ENCODE measurements around the gene GATA3. TPM values are rescaled to one million over a fixed set of nuclear protein-coding genes. Genes with fewer than 3 reads are reported as not detected.

Gene GATA3
- total and polyA plus RNA-seq, 2 experiments from 2014 or later = 0.23 TPM; not detected in 1

DNA sequence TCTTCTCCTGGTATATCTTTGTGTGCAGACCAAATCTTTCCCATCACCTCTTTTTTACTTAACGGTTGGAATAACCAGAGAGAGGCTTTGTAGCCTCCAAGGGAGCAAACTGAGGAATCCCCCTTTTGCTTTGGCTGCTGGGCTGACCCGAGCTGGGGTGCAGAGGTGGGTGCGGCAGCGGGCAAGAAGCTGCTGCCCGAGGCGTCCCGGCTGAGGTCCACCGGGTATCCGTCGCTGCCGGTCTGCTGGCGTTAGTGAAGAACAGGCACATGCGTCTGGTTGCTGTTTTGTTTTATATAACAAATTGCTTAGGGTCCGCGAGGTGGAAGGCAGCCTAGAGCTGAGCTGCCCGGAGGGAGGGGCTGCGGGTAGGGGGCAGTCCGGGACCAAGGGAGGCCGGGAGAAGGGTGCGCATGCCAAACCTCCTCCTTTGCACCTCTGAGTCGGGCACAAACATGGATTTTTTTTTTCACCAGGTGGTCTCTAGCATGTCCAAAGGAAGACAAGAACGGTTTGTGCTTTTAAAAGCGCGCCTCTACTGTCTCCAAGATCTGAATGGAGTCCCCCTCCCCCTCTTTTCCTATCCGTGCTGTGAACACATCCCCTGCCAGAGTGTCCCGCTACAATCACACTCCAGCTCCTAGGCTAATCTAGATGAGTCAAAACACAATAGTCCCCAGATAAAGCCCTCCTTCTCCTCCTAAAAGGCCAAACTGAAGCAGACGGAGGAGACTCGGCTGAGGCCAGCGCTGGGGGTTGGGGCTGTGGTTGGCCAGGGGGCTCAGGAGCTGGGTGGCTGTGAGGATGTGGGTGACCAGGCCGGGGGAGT, 6.8 kb upstream of the GATA3 start (continued):
- TF ChIP-seq, protein P1, sequence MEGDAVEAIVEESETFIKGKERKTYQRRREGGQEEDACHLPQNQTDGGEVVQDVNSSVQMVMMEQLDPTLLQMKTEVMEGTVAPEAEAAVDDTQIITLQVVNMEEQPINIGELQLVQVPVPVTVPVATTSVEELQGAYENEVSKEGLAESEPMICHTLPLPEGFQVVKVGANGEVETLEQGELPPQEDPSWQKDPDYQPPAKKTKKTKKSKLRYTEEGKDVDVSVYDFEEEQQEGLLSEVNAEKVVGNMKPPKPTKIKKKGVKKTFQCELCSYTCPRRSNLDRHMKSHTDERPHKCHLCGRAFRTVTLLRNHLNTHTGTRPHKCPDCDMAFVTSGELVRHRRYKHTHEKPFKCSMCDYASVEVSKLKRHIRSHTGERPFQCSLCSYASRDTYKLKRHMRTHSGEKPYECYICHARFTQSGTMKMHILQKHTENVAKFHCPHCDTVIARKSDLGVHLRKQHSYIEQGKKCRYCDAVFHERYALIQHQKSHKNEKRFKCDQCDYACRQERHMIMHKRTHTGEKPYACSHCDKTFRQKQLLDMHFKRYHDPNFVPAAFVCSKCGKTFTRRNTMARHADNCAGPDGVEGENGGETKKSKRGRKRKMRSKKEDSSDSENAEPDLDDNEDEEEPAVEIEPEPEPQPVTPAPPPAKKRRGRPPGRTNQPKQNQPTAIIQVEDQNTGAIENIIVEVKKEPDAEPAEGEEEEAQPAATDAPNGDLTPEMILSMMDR (conservative IDR thresholded peaks at IDR 0.05; ENCODE audit: low read depth in 2 of 2) = no peak
- no peak for TF ChIP-seq JUNB (IDR thresholded peaks at IDR 0.05; ENCODE audit: unreplicated experiment)
- TF ChIP-seq POLR2AphosphoS5 (IDR thresholded peaks at IDR 0.05; ENCODE audit: low read depth) = no peak
- no peak for TF ChIP-seq STAT1 (IDR thresholded peaks at IDR 0.05; ENCODE audit: unreplicated experiment)
- TF ChIP-seq NANOG (IDR thresholded peaks at IDR 0.05; ENCODE audit: borderline replicate concordance) = no peak

DNA sequence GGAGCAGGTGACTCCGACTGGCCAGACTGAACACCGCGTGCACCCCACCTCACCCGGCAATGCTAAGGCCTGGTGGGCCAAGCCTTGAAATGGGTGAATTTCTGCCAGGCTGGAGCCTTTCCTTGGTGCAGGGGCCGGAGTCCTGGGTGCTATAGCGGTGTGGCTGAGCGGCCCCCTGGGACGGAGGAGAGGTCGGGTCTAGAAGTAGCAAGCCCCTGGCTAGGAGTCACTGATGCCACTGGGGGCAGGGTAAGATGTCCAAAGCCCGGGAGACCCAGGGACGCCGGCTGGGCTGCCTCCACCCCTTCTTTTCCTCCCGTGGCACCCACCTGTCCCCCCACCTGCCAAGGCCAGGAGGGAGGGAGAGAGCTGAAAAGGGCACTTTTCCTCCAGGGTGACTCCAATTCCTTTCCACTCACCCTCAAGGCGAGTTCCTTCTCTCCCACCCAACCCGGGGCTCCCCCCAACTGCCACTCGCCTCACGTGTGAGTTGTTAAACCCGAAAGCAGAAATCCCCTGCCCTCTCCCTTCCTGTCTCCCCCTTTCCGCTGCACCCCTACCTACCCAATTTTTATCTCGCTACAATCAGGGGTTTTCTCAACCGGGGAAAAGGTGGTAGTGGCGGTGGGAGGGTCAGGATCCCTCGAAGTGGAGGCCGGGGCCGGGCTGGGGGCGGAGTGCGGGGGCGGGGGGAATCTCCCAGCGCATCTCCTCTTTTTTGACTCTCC, 6.0 kb upstream of the GATA3 start:
- no peak overlapping the region for H2AFZ ChIP-seq
- Mint-ChIP-seq H3K4me1 (peaks cover 66% of the 10 kb centered on the region), H3K27ac (no peak overlapping the region), H3K4me3 (peak overlapping the region; percentile 58), H3K36me3 (ENCODE audit: low read depth) (no peaks in the 10 kb centered on the region; the same call in 2 of the 3 replicates), H3K27me3 (ENCODE audit: insufficient read depth, low read depth, poor library complexity) (peaks cover 94% of the 10 kb centered on the region), H3K9me3 (peaks cover 3% of the 10 kb centered on the region; the same call in 1 of the 3 replicates)
- H3K4me1 ChIP-seq (ENCODE audit: insufficient read depth) = peaks cover 69% of the 10 kb centered on the region
- peak overlapping the region; percentile 78 for H3K4me2 ChIP-seq
- TF ChIP-seq EZH2phosphoT487 (IDR thresholded peaks at IDR 0.05; ENCODE audit: unreplicated experiment) = peak; percentile 9
- no peak for TF ChIP-seq STAT1 (IDR thresholded peaks at IDR 0.05; ENCODE audit: unreplicated experiment)
- TF ChIP-seq JUNB (IDR thresholded peaks at IDR 0.05; ENCODE audit: unreplicated experiment) = no peak
- TF ChIP-seq ZNF114 (CRISPR knock-in tag; IDR thresholded peaks at IDR 0.05) = no peak
- TF ChIP-seq, protein P2, sequence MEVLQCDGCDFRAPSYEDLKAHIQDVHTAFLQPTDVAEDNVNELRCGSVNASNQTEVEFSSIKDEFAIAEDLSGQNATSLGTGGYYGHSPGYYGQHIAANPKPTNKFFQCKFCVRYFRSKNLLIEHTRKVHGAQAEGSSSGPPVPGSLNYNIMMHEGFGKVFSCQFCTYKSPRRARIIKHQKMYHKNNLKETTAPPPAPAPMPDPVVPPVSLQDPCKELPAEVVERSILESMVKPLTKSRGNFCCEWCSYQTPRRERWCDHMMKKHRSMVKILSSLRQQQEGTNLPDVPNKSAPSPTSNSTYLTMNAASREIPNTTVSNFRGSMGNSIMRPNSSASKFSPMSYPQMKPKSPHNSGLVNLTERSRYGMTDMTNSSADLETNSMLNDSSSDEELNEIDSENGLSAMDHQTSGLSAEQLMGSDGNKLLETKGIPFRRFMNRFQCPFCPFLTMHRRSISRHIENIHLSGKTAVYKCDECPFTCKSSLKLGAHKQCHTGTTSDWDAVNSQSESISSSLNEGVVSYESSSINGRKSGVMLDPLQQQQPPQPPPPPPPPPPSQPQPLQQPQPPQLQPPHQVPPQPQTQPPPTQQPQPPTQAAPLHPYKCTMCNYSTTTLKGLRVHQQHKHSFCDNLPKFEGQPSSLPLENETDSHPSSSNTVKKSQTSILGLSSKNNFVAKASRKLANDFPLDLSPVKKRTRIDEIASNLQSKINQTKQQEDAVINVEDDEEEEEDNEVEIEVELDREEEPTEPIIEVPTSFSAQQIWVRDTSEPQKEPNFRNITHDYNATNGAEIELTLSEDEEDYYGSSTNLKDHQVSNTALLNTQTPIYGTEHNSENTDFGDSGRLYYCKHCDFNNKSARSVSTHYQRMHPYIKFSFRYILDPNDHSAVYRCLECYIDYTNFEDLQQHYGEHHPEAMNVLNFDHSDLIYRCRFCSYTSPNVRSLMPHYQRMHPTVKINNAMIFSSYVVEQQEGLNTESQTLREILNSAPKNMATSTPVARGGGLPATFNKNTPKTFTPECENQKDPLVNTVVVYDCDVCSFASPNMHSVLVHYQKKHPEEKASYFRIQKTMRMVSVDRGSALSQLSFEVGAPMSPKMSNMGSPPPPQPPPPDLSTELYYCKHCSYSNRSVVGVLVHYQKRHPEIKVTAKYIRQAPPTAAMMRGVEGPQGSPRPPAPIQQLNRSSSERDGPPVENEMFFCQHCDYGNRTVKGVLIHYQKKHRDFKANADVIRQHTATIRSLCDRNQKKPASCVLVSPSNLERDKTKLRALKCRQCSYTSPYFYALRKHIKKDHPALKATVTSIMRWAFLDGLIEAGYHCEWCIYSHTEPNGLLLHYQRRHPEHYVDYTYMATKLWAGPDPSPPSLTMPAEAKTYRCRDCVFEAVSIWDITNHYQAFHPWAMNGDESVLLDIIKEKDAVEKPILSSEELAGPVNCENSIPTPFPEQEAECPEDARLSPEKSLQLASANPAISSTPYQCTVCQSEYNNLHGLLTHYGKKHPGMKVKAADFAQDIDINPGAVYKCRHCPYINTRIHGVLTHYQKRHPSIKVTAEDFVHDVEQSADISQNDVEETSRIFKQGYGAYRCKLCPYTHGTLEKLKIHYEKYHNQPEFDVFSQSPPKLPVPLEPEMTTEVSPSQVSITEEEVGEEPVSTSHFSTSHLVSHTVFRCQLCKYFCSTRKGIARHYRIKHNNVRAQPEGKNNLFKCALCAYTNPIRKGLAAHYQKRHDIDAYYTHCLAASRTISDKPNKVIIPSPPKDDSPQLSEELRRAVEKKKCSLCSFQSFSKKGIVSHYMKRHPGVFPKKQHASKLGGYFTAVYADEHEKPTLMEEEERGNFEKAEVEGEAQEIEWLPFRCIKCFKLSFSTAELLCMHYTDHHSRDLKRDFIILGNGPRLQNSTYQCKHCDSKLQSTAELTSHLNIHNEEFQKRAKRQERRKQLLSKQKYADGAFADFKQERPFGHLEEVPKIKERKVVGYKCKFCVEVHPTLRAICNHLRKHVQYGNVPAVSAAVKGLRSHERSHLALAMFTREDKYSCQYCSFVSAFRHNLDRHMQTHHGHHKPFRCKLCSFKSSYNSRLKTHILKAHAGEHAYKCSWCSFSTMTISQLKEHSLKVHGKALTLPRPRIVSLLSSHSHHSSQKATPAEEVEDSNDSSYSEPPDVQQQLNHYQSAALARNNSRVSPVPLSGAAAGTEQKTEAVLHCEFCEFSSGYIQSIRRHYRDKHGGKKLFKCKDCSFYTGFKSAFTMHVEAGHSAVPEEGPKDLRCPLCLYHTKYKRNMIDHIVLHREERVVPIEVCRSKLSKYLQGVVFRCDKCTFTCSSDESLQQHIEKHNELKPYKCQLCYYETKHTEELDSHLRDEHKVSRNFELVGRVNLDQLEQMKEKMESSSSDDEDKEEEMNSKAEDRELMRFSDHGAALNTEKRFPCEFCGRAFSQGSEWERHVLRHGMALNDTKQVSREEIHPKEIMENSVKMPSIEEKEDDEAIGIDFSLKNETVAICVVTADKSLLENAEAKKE (CRISPR knock-in tag; IDR thresholded peaks at IDR 0.05) = no peak
- TF ChIP-seq CREB1 (CRISPR knock-in tag; IDR thresholded peaks at IDR 0.05; ENCODE audit: low read depth) = no peak
- no peak for TF ChIP-seq ZNF331 (CRISPR knock-in tag; IDR thresholded peaks at IDR 0.05; ENCODE audit: low read depth)
- no peak for TF ChIP-seq NANOG (IDR thresholded peaks at IDR 0.05; ENCODE audit: borderline replicate concordance)
- peak; percentile 39 for TF ChIP-seq EZH2 (IDR thresholded peaks at IDR 0.05; ENCODE audit: low read depth, unreplicated experiment)
- peak overlapping the region; percentile 49 for H3K4me3 ChIP-seq
- peaks cover 20% of the 10 kb centered on the region; the same call in 1 of the 2 replicates for H4K20me1 ChIP-seq (replicated peaks; ENCODE audit: insufficient read depth)
- no peaks in the 10 kb centered on the region for H3K9me2 ChIP-seq (ENCODE audit: insufficient read depth)
- H3F3A ChIP-seq (replicated peaks; ENCODE audit: low read depth) = peaks cover 34% of the 10 kb centered on the region
- H3K36me3 ChIP-seq (ENCODE audit: insufficient read depth) = no peaks in the 10 kb centered on the region
- peaks cover 99% of the 10 kb centered on the region for H3K27me3 ChIP-seq (ENCODE audit: insufficient read depth)
- no peaks in the 10 kb centered on the region for H3K79me2 ChIP-seq (replicated peaks; ENCODE audit: insufficient read depth)
- DNase-seq (ENCODE audit: low spot score) = peak; percentile 27
- no peak for ATAC-seq
- H3K27ac ChIP-seq (ENCODE audit: low read depth) = no peak overlapping the region

Data from GM23338 (cell line).